Measurements from ENCODE around the gene PRAMEF25. TPM values are rescaled to one million over a fixed set of nuclear protein-coding genes. Genes with fewer than 3 reads are reported as not detected.
"Not testable (repeated sequence)": the region's sequence is repeated elsewhere in the genome, so short reads cannot be mapped to it uniquely, and the experiment has no call there.

PRAMEF25 gene
- not detected for total RNA-seq

DNA sequence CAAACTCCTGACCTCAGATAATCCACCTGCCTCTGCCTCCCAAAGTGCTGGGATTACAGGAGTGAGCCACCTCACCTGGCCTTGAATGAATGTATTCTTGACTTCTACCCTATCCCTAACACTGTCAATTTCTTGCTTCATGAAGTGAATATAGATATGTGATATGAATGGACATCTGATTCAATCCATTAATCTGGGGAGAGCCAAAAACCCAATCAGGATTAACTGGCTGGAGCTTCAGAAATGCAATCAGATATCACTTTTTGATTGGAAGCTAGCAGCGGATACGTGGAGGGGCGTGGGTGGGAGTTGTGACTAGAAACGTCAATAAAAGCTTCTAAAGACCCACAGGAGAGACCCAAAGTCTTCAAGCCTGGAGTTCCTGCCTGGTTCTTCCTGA lies at the start of gene PRAMEF25:
Gene PRAMEF25 (plus strand): TSS at position 301 of the 400 bp plus-strand sequence. CDS start 2,920 bp downstream, outside the sequence.
- H3K4me1 ChIP-seq; H3K4me3 ChIP-seq; H3K27ac ChIP-seq; DNase-seq; H3K9me3 ChIP-seq; H3K27me3 ChIP-seq; H3K36me3 ChIP-seq; intact Hi-C loops (cut with DNase I): not testable (repeated sequence)
- WGBS, 2 donors: no CpG with 5 or more reads among the region's 4 CpGs

GRCh38 chr1:13056475-13056874 lies 14.1 kb upstream of the PRAMEF25 start, which contains the start of gene PRAMEF27:
Gene PRAMEF27, minus strand, starts transcription at chr1:13056575. Its CDS starts 2,916 bp downstream, at chr1:13053659.
- H3K4me1 ChIP-seq; H3K27ac ChIP-seq; intact Hi-C loops (cut with DNase I); H3K4me3 ChIP-seq; H3K27me3 ChIP-seq; H3K36me3 ChIP-seq; DNase-seq; H3K9me3 ChIP-seq: not testable (repeated sequence)
- WGBS, 2 donors: 28 to 70% methylated on average over 2 to 3 of the region's 3 CpGs

- H3K27me3 ChIP-seq; DNase-seq; intact Hi-C loops (cut with DNase I); H3K9me3 ChIP-seq; H3K4me3 ChIP-seq; H3K27ac ChIP-seq; H3K4me1 ChIP-seq; H3K36me3 ChIP-seq: not testable (repeated sequence)
- WGBS, 2 donors: 88 to 92% methylated on average over 6 of the region's 6 CpGs
These were observed 46.2 kb downstream of the PRAMEF25 start, which contains the start of gene HNRNPCL2 for GRCh38 chr1:13116754-13117153. Gene HNRNPCL2, minus strand, starts transcription at chr1:13116854. Its CDS starts 454 bp downstream, at chr1:13116400.

Other genes with a start within 250 kb of the PRAMEF25 start
- not detected for gene PRAMEF11, start 239.4 kb upstream of the PRAMEF25 start, total RNA-seq
- not detected for gene HNRNPCL1, start 222.1 kb upstream of the PRAMEF25 start, total RNA-seq
- not detected for gene PRAMEF2, start 213.7 kb upstream of the PRAMEF25 start, total RNA-seq
- gene PRAMEF4, start 184.6 kb upstream of the PRAMEF25 start, total RNA-seq: not detected
- not detected for gene PRAMEF10, start 172.5 kb upstream of the PRAMEF25 start, total RNA-seq
- not detected for gene PRAMEF7, start 154.2 kb upstream of the PRAMEF25 start, total RNA-seq
- gene PRAMEF6, start 123.2 kb upstream of the PRAMEF25 start, total RNA-seq: not detected
- gene PRAMEF27, start 14.2 kb upstream of the PRAMEF25 start, total RNA-seq: not detected
- gene HNRNPCL3, start 10.0 kb upstream of the PRAMEF25 start, total RNA-seq: not detected
- not detected for gene HNRNPCL2, start 46.1 kb downstream of the PRAMEF25 start, total RNA-seq
- not detected for gene PRAMEF26, start 85.2 kb downstream of the PRAMEF25 start, total RNA-seq
- not detected for gene HNRNPCL4, start 94.9 kb downstream of the PRAMEF25 start, total RNA-seq
- gene PRAMEF9, start 101.1 kb downstream of the PRAMEF25 start, total RNA-seq: not detected
- not detected for gene PRAMEF13, start 130.6 kb downstream of the PRAMEF25 start, total RNA-seq
- not detected for gene PRAMEF18, start 155.4 kb downstream of the PRAMEF25 start, total RNA-seq
- gene PRAMEF5, start 183.4 kb downstream of the PRAMEF25 start, total RNA-seq: not detected
- not detected for gene PRAMEF8, start 214.4 kb downstream of the PRAMEF25 start, total RNA-seq
- not detected for gene PRAMEF33, start 232.8 kb downstream of the PRAMEF25 start, total RNA-seq
- gene PRAMEF15, start 244.8 kb downstream of the PRAMEF25 start, total RNA-seq: not detected

Measured in esophagus squamous epithelium (tissue), 5 donors.